ENCODE results near the gene IPCEF1.
"Not testable (repeated sequence)": the region's sequence is repeated elsewhere in the genome, so short reads cannot be mapped to it uniquely, and the experiment has no call there.

Gene IPCEF1

GRCh38 chr6:154337406-154338005, 19.1 kb downstream of the IPCEF1 start:
- no peak for TF ChIP-seq CTCF (IDR thresholded peaks at IDR 0.05; ENCODE audit: low read depth, low read length)

GRCh38 chr6:154334147-154334546, 22.5 kb downstream of the IPCEF1 start:
- not testable (repeated sequence) for H3K4me3 ChIP-seq (ENCODE audit: low read depth, low read length)

More at GRCh38 chr6:154337406-154338005, 19.1 kb downstream of the IPCEF1 start:
- H3K4me3 ChIP-seq (ENCODE audit: low read depth, low read length) = no peak overlapping the region

- no peak for TF ChIP-seq CTCF (IDR thresholded peaks at IDR 0.05; ENCODE audit: low read depth, low read length)
- no peak overlapping the region for H3K4me3 ChIP-seq (ENCODE audit: low read depth, low read length)
Measured at GRCh38 chr6:154331750-154332149, 24.9 kb downstream of the IPCEF1 start.

GRCh38 chr6:154329350-154330170, 27.0 kb downstream of the IPCEF1 start:
- no peak overlapping the region for H3K4me3 ChIP-seq (ENCODE audit: low read depth, low read length)

DNA sequence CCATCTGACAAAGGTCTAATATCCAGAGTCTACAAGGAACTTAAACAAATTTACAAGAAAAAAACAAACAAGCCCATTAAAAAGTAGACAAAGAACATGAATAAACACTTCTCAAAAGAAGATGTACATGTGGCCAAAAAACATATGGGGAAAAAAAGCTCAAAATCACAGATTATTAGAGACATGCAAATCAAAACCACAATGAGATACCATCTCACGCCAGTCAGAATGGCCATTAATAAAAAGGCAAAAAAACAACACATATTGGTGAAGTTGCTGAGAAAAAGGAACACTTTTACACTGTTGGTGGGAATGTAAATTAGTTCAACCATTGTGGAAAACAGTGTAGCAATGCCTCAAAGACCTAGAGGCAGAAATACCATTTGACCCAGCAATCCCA, 29.3 kb downstream of the IPCEF1 start:
- not testable (repeated sequence) for H3K4me3 ChIP-seq (ENCODE audit: low read depth, low read length)

More at GRCh38 chr6:154329350-154330170, 27.0 kb downstream of the IPCEF1 start:
- TF ChIP-seq CTCF (IDR thresholded peaks at IDR 0.05; ENCODE audit: low read depth, low read length) = no peak

DNA sequence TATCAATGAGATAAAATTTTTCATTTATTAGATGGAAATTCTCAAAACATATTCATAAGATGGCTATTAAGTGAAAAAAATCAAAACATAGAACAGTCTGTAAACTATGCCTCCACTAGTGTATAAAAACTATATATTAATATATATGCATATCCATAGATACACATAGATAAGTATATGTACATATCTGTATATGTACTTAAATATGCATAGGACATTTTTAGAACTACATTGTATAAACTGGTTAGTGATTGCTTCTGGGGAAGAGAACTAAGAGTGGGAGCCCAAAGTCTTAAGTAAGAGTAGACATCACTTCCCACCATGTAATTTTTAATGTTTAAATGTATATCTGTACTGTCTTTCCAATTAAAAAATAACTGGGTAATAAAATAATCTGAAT, 31.5 kb downstream of the IPCEF1 start:
- no peak overlapping the region for H3K4me3 ChIP-seq (ENCODE audit: low read depth, low read length)
- TF ChIP-seq CTCF (IDR thresholded peaks at IDR 0.05; ENCODE audit: low read depth, low read length) = no peak

GRCh38 chr6:154320181-154320580, 36.4 kb downstream of the IPCEF1 start:
- no peak overlapping the region for H3K4me3 ChIP-seq (ENCODE audit: low read depth, low read length)
- TF ChIP-seq CTCF (IDR thresholded peaks at IDR 0.05; ENCODE audit: low read depth, low read length) = no peak

DNA sequence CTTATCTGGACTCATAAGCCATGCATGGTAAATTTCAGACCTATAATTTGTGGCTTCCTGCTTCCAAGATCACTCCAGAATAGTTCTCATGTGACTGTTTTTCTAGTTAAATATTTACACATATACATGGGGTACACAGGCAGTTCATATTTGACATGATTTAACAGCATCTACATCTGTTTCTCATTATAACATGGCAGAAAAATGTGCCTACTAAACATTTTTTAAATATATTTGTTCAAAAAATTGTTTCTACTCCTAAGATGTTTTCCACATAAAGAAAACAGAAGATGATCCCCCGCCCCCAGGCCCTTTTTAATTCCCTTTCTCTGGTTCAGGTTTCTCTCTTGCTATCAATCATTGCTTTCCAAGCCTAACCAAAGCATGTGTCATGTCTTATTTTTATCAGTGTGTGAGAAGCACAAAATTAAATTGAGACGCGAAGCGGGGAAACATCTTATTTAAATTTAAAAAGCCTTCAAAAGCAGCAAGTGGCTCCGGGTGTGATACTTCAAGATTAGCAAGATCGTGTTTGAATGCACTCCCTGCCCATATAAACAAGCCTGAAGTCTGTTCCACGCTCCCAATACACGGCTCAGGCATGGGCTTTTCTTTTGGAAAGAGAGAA, 37.3 kb downstream of the IPCEF1 start:
- peak overlapping the region; percentile 28 for H3K4me3 ChIP-seq (ENCODE audit: low read depth, low read length)
- no peak for TF ChIP-seq CTCF (IDR thresholded peaks at IDR 0.05; ENCODE audit: low read depth, low read length)

Measured in WI38 (cell line).